Left forelimb (tissue), 1 donor: ENCODE results near the gene GZMH.
"Not testable (repeated sequence)": the region's sequence is repeated elsewhere in the genome, so short reads cannot be mapped to it uniquely, and the experiment has no call there.

Source experiments
- DNase-seq: peaks from one replicate; pipeline ENCODE4 v3.0.0-alpha.2; 2018; ENCODE audit warnings: low spot score

Gene GZMH

GRCh38 chr14:24595073-24595808 lies 14.2 kb downstream of the GZMH start:
- no peak for DNase-seq

- not testable (repeated sequence) for DNase-seq
Observed at GRCh38 chr14:24591004-24591403, 18.5 kb downstream of the GZMH start.

- not testable (repeated sequence) for DNase-seq
Observed at GRCh38 chr14:24584402-24584801, 25.1 kb downstream of the GZMH start.

GRCh38 chr14:24578558-24578957 lies 30.9 kb downstream of the GZMH start:
- DNase-seq, result no peak

GRCh38 chr14:24576771-24577170 lies 32.7 kb downstream of the GZMH start:
- no peak for DNase-seq

GRCh38 chr14:24576182-24576581 lies 33.3 kb downstream of the GZMH start, which contains the start of gene CTSG:
CTSG (minus strand) TSS chr14:24576250; CDS start chr14:24576223, 27 bp downstream.
- no peak for DNase-seq

- no peak for DNase-seq
Observed at GRCh38 chr14:24574206-24574774, 35.2 kb downstream of the GZMH start.

GRCh38 chr14:24566318-24566717 lies 43.2 kb downstream of the GZMH start:
- no peak for DNase-seq

- no peak for DNase-seq
Observed at GRCh38 chr14:24565766-24566165, 43.7 kb downstream of the GZMH start.

- no peak for DNase-seq
Observed at GRCh38 chr14:24563505-24563904, 46.0 kb downstream of the GZMH start.

GRCh38 chr14:24556756-24557155 lies 52.7 kb downstream of the GZMH start:
- DNase-seq, result no peak
